Measurements from ENCODE around the gene PPDPF. TPM values are rescaled to one million over a fixed set of nuclear protein-coding genes. Genes with fewer than 3 reads are reported as not detected.
A peak's percentile ranks its signal among the peaks of the same experiment; 100 is the strongest.
"Not testable (repeated sequence)": the region's sequence is repeated elsewhere in the genome, so short reads cannot be mapped to it uniquely, and the experiment has no call there.

PPDPF gene
- total RNA-seq, 1 donor from 2014 or later, result 307 TPM

GRCh38 chr20:63567386-63568169 is 47.0 kb downstream of the PPDPF start:
- intact Hi-C loops (cut with micrococcal nuclease), result no loop called here
- ATAC-seq (peak; percentile 54), DNase-seq (peak; percentile 64)

- intact Hi-C loops (cut with micrococcal nuclease), result no loop called here
- no peak for ATAC-seq
- no peak for DNase-seq
Observed at GRCh38 chr20:63568170-63568981, 47.8 kb downstream of the PPDPF start.

GRCh38 chr20:63568986-63569949 is 48.7 kb downstream of the PPDPF start:
- intact Hi-C loops (cut with micrococcal nuclease), result no loop called here
- ATAC-seq (no peak), DNase-seq (no peak)

GRCh38 chr20:63570281-63571086 is 49.9 kb downstream of the PPDPF start:
- ATAC-seq (no peak), DNase-seq (no peak)
- intact Hi-C loops (cut with micrococcal nuclease), result no loop called here

GRCh38 chr20:63571087-63571478 is 50.5 kb downstream of the PPDPF start:
- ATAC-seq; intact Hi-C loops (cut with micrococcal nuclease); DNase-seq: not testable (repeated sequence)

Other genes with a start within 250 kb of the PPDPF start
- 30.9 TPM for gene ARFGAP1, start 248.0 kb upstream of the PPDPF start, total RNA-seq
- not detected for gene COL20A1, start 227.6 kb upstream of the PPDPF start, total RNA-seq
- gene CHRNA4, start 159.4 kb upstream of the PPDPF start, total RNA-seq, result 1.8 TPM
- gene KCNQ2, start 48.1 kb upstream of the PPDPF start, total RNA-seq, result 0.52 TPM
- gene EEF1A2, start 21.7 kb upstream of the PPDPF start, total RNA-seq, result 1,346 TPM
- gene PTK6, start 16.6 kb downstream of the PPDPF start, total RNA-seq, result not detected
- not detected for gene SRMS, start 27.0 kb downstream of the PPDPF start, total RNA-seq
- gene FNDC11, start 33.4 kb downstream of the PPDPF start, total RNA-seq, result 0.15 TPM
- gene HELZ2, start 53.5 kb downstream of the PPDPF start, total RNA-seq, result 13.2 TPM
- gene GMEB2, start 106.3 kb downstream of the PPDPF start, total RNA-seq, result 5.9 TPM
- 5.5 TPM for gene STMN3, start 132.7 kb downstream of the PPDPF start, total RNA-seq
- 9.9 TPM for gene RTEL1, start 137.5 kb downstream of the PPDPF start, total RNA-seq
- gene TNFRSF6B, start 175.9 kb downstream of the PPDPF start, total RNA-seq, result 0.64 TPM
- 46.5 TPM for gene ARFRP1, start 187.2 kb downstream of the PPDPF start, total RNA-seq
- gene ZGPAT, start 187.3 kb downstream of the PPDPF start, total RNA-seq, result 16.2 TPM
- 2.7 TPM for gene LIME1, start 215.9 kb downstream of the PPDPF start, total RNA-seq
- 104 TPM for gene SLC2A4RG, start 219.0 kb downstream of the PPDPF start, total RNA-seq

All from left ventricle myocardium superior (tissue), 1 donor.